Activated CD4-positive, alpha-beta T cell treated with anti-CD3 and anti-CD28 coated beads, Interleukin-2, Interleukin-6, amounts not matched to agents 100 ng/mL and 50 ng/mL, durations not matched to agents 16 hours and 8 hours (primary cell): ENCODE results near the gene MRPS2.
"Not testable (repeated sequence)": the region's sequence is repeated elsewhere in the genome, so short reads cannot be mapped to it uniquely, and the experiment has no call there.

Experiments
- DNase-seq: peaks from one replicate; pipeline ENCODE4 v3.0.0-alpha.2; 2020

Gene MRPS2

GRCh38 chr9:135516132-135516860 is 15.8 kb downstream of the MRPS2 start:
- peak; percentile 45 for DNase-seq

GRCh38 chr9:135517407-135517822 is 16.9 kb downstream of the MRPS2 start:
- DNase-seq = no peak

DNA sequence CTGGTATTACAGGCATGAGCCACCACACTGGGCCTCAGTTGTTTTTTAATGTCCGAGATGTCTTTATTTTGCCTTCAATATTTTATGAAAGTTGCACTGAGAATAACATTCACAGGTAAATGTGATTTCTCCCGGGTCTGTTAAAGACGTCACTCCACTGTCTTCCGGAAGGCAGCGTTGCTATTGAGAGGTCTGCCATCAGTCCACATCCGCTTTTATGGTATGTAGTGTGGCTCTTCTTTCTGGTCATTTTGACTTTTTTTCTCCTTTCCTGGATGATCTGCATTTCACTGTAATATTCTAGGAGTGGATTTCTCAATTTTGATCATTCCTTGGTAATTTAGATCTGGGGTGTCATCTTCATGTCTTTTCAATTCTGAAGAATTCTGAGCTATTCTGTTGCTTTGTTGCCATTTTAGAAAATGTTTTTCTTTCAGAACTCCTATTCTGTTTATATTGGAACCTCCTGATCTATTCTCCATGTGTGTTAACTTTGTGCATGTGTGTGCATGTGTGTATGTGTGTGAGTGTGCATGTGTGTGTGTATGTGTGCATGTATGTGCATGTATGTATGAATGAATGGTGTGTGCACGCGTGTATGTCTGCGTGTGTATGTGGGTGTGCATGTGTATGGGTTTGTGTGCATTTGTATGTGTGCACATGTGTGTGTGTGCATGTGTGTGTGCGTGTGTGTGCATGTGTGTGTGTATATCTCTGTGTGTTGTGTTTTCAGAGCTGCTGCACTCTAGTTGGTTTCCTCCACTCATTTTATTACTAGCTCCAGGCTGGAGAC is 18.9 kb downstream of the MRPS2 start:
- no peak for DNase-seq

GRCh38 chr9:135520916-135521607 is 20.6 kb downstream of the MRPS2 start, which contains the start of gene LCN1:
Gene LCN1, plus strand, starts transcription at chr9:135521440. Its CDS starts 58 bp downstream, at chr9:135521498.
- no peak for DNase-seq

GRCh38 chr9:135521608-135522095 is 21.2 kb downstream of the MRPS2 start:
- no peak for DNase-seq

DNA sequence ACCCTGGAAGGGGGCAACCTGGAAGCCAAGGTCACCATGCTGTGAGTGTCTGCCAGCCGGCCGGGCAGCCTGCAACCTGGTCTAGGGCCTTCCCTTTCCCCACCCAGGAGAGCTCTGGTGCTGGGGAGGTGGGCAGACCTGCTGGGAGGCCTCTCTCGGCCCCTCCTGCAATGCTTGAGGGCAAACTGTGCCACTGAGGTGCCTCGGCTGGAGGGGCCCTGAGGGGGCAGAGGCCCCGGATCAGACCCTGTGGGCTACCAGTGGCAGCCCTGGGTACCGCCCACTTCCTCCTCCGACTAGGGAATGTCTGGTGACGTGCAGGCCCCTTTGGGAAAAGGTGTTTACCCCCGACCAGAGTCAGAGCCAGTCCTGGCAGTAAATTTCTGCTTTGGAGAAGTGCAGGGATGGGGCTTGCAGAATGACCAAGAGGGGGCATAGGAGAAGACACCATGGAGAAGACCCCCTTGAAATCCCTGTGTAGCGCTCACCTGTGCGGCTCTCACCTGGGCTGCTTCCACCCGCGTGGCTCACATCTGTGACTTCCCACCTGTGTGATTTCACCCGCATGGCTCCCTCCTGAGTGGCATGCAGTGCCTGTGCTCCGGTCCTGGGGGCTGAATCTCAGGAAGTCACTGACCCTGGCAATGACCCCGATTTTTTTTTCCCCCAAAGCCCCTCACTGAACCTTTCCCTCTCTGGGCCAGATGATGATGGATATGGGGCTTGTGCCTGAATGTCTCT is 21.8 kb downstream of the MRPS2 start:
- no peak for DNase-seq

DNA sequence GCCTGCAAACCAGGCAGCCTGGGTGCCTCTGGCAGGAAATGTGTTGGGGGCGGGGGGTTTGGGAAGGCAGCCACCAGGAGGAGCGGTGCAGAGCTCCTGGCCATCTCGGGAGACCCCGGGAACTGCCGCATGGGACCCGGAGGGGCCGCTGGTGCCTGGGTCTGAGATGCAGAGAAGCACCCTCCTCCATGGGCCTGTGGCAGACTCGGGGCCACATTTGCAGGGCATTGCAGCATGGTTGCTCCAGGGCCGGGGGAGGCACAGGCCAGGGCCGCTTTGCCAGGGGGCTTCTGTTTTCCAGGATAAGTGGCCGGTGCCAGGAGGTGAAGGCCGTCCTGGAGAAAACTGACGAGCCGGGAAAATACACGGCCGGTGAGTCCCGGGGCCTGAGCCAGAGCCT is 22.4 kb downstream of the MRPS2 start:
- no peak for DNase-seq

GRCh38 chr9:135523521-135524129 is 23.1 kb downstream of the MRPS2 start:
- DNase-seq = no peak

- DNase-seq = no peak
Observed at GRCh38 chr9:135524130-135524861, 23.8 kb downstream of the MRPS2 start.

GRCh38 chr9:135525241-135526088 is 25.0 kb downstream of the MRPS2 start:
- no peak for DNase-seq

GRCh38 chr9:135526089-135526729 is 25.7 kb downstream of the MRPS2 start:
- no peak for DNase-seq

DNA sequence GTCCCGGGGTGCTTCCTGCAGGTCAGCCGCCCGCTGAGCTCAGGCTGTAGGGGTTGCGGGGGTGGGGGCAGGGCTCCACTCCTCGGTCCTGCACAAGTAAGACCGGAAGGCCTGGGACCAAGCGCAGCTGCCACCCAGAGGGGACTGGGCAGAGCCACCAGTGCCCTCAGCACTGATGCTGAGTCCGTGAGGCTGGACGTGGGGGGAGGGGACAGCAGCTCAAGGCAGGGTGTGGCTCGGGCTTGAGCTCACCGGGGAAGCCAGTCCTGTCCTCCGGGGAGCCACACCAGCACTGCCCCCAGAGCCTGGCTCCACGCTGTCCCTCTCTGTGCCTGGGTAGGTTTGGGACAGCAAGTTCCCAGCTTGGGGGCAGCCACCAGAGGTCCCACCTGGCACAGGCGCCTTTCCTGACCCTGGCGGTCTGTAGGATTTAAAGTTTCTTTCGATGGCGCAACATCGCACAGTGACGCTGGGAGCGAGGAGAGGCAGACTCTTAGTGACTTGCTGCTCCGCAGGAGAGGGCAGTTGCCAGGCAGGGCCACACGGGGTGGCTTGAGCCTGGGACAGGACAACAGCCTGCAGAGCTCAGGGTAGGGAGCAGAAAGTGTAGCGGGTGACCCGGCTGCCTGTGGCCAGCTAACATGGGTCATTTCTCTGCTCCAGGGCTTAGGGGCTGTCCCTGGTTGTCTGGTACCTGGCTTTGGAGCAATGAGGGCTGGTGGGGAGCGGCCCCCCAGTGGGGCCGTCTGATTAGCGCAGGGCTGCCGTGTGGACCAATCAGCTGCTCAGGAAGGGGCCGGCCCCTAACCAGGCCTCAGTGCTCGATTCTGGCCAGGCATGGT is 26.5 kb downstream of the MRPS2 start:
- no peak for DNase-seq

- not testable (repeated sequence) for DNase-seq
Observed at GRCh38 chr9:135528842-135529435, 28.5 kb downstream of the MRPS2 start.

GRCh38 chr9:135530146-135530545 is 29.7 kb downstream of the MRPS2 start:
- no peak for DNase-seq

DNA sequence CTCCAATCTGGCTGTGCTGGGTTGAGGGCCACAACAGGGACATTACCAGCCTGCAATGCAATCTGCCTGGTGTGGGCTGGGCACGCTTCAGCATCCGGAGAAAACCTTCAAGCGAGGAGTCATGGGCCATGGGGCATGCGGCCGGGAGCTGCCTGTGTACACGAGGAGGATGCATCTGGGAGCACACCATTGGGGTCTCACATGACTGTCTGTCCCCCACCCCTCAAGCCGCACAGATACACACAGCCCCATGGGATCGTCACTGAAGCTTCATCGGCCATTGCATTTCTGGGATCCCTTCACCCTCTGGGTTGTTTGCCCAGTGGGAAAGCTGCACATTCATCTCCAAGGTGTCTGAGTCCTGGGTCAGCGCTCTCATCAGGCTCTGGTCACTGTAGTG is 30.6 kb downstream of the MRPS2 start:
- DNase-seq = no peak

GRCh38 chr9:135533113-135533512 is 32.6 kb downstream of the MRPS2 start:
- DNase-seq = no peak

DNA sequence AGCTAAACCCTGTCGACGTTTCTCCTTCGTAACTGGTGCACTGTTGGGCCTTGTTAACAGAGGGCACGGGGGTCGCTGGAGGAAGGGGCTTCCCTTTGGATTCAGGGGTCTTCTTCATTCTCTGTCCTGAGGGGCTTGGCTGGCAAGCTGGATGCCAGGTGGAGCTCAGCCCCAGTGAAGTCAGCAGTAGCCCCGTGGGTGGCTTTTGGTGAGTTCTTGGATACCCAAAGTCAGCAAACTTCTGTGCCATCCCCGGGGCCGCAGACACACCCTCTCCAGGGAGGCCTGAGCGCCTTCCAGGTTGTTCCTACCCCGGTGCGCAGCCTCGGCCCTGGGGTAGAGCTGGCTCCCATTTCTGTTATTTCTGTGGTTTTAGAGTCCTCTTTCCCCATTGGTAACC is 33.2 kb downstream of the MRPS2 start:
- no peak for DNase-seq

DNA sequence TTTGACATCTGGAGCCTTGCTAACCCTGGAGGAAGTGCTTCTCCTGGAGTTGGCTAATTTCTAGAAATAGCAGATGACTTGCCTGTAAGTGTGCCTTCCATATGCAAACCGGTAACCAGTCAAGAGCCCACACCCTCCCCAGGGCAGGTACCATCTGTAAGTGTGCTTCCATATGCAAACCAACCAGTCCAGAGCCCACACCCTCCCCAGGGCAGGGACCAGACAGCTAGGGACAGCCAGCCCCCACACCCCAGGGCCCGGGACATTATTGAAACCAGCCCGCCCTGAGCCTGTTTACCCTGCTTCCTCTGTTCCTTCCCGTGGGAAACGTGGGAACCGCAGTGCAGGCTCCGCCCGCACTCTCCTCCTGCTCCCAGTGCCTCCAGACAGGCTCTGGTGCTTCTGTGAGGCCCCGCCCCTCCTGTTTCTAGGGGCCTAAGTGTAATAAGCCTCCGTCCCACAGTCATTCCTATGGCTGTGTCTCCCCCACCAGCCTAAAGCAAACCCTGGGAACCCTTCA is 33.8 kb downstream of the MRPS2 start:
- not testable (repeated sequence) for DNase-seq
